Thoracic aorta (tissue), 2 donors: ENCODE measurements around the gene ZFR. TPM values are rescaled to one million over a fixed set of nuclear protein-coding genes. Genes with fewer than 3 reads are reported as not detected.

Experiments used
- ATAC-seq: fragments of 150-250 bp; one replicate; pipeline ENCODE4 v1.8.0; 2017; ENCODE audit warnings: low read depth; ENCODE audit not compliant: insufficient number of reproducible peaks, low FRiP score
- DNase-seq: peaks from one replicate; pipeline ENCODE4 v3.0.0-alpha.2; 2020; ENCODE audit warnings: low spot score
- H3K27ac ChIP-seq, 2 donors: fragments of 200-600 bp; sonication (generic); 1 replicate in 1 of 2; 2 replicates in 1 of 2; pipeline ENCODE4 v1.5.1; 2016; ENCODE audit warnings: mild to moderate bottlenecking in 2 of 2, moderate library complexity in 2 of 2
- H3K27me3 ChIP-seq: fragments of 200-600 bp; sonication (generic); replicated peaks from 2 replicates; pipeline ENCODE4 v1.6.0; 2016; ENCODE audit warnings: mild to moderate bottlenecking; ENCODE audit not compliant: insufficient read depth
- H3K36me3 ChIP-seq: fragments of 200-600 bp; sonication (generic); one replicate; pipeline ENCODE4 v1.5.1; 2016
- H3K4me1 ChIP-seq, 2 donors: fragments of 200-600 bp; sonication (generic); 1 replicate in 1 of 2; 2 replicates in 1 of 2; pipeline versions ENCODE4 v1.5.1 to v1.6.0; 2016; ENCODE audit warnings: low read depth in 2 of 2, mild to moderate bottlenecking in 1 of 2; ENCODE audit not compliant: control insufficient read depth in 1 of 2
- H3K4me3 ChIP-seq: fragments of 200-600 bp; sonication (generic); 2 replicates; pipeline ENCODE4 v1.5.1; 2016; ENCODE audit warnings: mild to moderate bottlenecking
- H3K9me3 ChIP-seq: fragments of 200-600 bp; sonication (generic); 2 replicates; pipeline ENCODE4 v1.5.1; 2016
- CTCF ChIP-seq: fragments of 200-600 bp; sonication (generic); IDR thresholded peaks from one replicate; pipeline ENCODE4 v1.5.1; 2019; ENCODE audit warnings: antibody characterized with exemption
- total RNA-seq, 2 donors: library from RNA; depleted of rRNA; stranded (reverse); fragments of >200 nt; gene quantifications; one replicate each; pipeline versions ENCODE4 v1.1.0 to v1.2.3, GENCODE V29; 2016

Gene ZFR
- total RNA-seq = 10 to 100 TPM; 54.2 to 78.6 TPM

GRCh38 chr5:32444431-32445286 is at the start of gene ZFR:
Gene ZFR, minus strand, starts transcription at chr5:32444740. Its CDS starts 82 bp downstream, at chr5:32444658.
- Histone ChIP-seq H3K4me3 (peak within 1 kb of the TSS; percentile 98), H3K9me3 (no peaks in the 10 kb centered on the region), H3K36me3 (no peaks in the 10 kb centered on the region), H3K4me1 (peaks cover 10 to 37% of the 10 kb centered on the region in 2 donors), H3K27me3 (no peaks in the 10 kb centered on the region), H3K27ac (peak within 1 kb of the TSS; percentile 95)
- DNase-seq = peak; percentile 75
- no peak for TF ChIP-seq CTCF
- peak; percentile 88 for ATAC-seq

GRCh38 chr5:32490972-32491557 is 46.5 kb upstream of the ZFR start:
- H3K4me1 ChIP-seq = peaks cover 0 to 11% of the 10 kb centered on the region in 2 donors
- no peak overlapping the region for H3K27ac ChIP-seq
- no peak for ATAC-seq
- TF ChIP-seq CTCF = no peak
- H3K27me3 ChIP-seq = no peaks in the 10 kb centered on the region
- DNase-seq = no peak
- H3K4me3 ChIP-seq = no peak overlapping the region
- no peaks in the 10 kb centered on the region for H3K36me3 ChIP-seq
- H3K9me3 ChIP-seq = no peaks in the 10 kb centered on the region

GRCh38 chr5:32489791-32490562 is 45.4 kb upstream of the ZFR start:
- H3K4me1 ChIP-seq = peaks cover 0 to 11% of the 10 kb centered on the region in 2 donors
- no peaks in the 10 kb centered on the region for H3K27me3 ChIP-seq
- no peak for DNase-seq
- TF ChIP-seq CTCF = peak; percentile 86
- H3K4me3 ChIP-seq = peak overlapping the region; percentile 35
- H3K9me3 ChIP-seq = no peaks in the 10 kb centered on the region
- no peaks in the 10 kb centered on the region for H3K36me3 ChIP-seq
- H3K27ac ChIP-seq = no peak overlapping the region
- peak; percentile 56 for ATAC-seq

GRCh38 chr5:32487424-32487823 is 42.9 kb upstream of the ZFR start:
- H3K9me3 ChIP-seq = no peaks in the 10 kb centered on the region
- DNase-seq = no peak

More at GRCh38 chr5:32487424-32487823, 42.9 kb upstream of the ZFR start:
- Histone ChIP-seq H3K36me3 (no peaks in the 10 kb centered on the region), H3K4me1 (peaks cover 0 to 11% of the 10 kb centered on the region in 2 donors), H3K27ac (no peak overlapping the region), H3K27me3 (no peaks in the 10 kb centered on the region), H3K4me3 (no peak overlapping the region)
- TF ChIP-seq CTCF = no peak
- no peak for ATAC-seq
